Neural progenitor cell (in vitro differentiated cells): ENCODE measurements around the gene BUD23. TPM values are rescaled to one million over a fixed set of nuclear protein-coding genes. Genes with fewer than 3 reads are reported as not detected.

Experiments
- DNase-seq: peaks from one replicate; pipeline ENCODE4 v3.0.0-alpha.2; 2016; ENCODE audit warnings: low spot score
- H2AFZ ChIP-seq: fragments of 200-600 bp; sonication (generic); replicated peaks from 2 replicates; pipeline ENCODE4 v1.6.1; 2016; ENCODE audit warnings: antibody characterized with exemption
- H3F3A ChIP-seq: fragments of 200-600 bp; sonication (generic); 2 replicates; pipeline ENCODE4 v1.6.1; 2016; ENCODE audit warnings: antibody characterized with exemption, low read depth
- H3K27ac ChIP-seq: fragments of 200-600 bp; sonication (generic); 2 replicates; pipeline ENCODE4 v1.5.1; 2016; ENCODE audit warnings: mild to moderate bottlenecking
- H3K27me3 ChIP-seq: fragments of 200-600 bp; sonication (generic); 2 replicates; pipeline ENCODE4 v1.6.1; 2016; ENCODE audit warnings: mild to moderate bottlenecking, moderate library complexity
- H3K36me3 ChIP-seq: fragments of 200-600 bp; sonication (generic); 2 replicates; pipeline ENCODE4 v1.5.1; 2016
- H3K4me1 ChIP-seq: fragments of 200-600 bp; sonication (generic); 2 replicates; pipeline ENCODE4 v1.6.1; 2016; ENCODE audit warnings: mixed run types
- H3K4me2 ChIP-seq: fragments of 200-600 bp; sonication (generic); 2 replicates; pipeline ENCODE4 v1.6.1; 2016
- H3K4me3 ChIP-seq: fragments of 200-600 bp; sonication (generic); 2 replicates; pipeline ENCODE4 v1.5.1; 2016
- H3K79me2 ChIP-seq: fragments of 200-600 bp; sonication (generic); 2 replicates; pipeline ENCODE4 v1.6.1; 2016; ENCODE audit warnings: low read depth
- H3K9ac ChIP-seq: fragments of 200-600 bp; sonication (generic); 2 replicates; pipeline ENCODE4 v1.6.1; 2016
- H3K9me3 ChIP-seq: fragments of 200-600 bp; sonication (generic); 2 replicates; pipeline ENCODE4 v1.5.1; 2016; ENCODE audit warnings: low read depth
- H4K20me1 ChIP-seq: fragments of 200-600 bp; sonication (generic); 2 replicates; pipeline ENCODE4 v1.6.1; 2016; ENCODE audit warnings: low read depth
- H3K27ac Mint-ChIP-seq: 3 replicates; pipeline ENCODE4 v1.8.0; 2021; ENCODE audit warnings: mixed read lengths
- H3K27me3 Mint-ChIP-seq: 2 replicates; pipeline ENCODE4 v1.8.0; 2022; ENCODE audit warnings: low read depth, mild to moderate bottlenecking, inconsistent platforms, moderate library complexity, mixed read lengths; ENCODE audit not compliant: insufficient read depth
- H3K36me3 Mint-ChIP-seq: 3 replicates; pipeline ENCODE4 v1.8.0; 2021; ENCODE audit warnings: mixed read lengths
- H3K4me1 Mint-ChIP-seq: 3 replicates; pipeline ENCODE4 v1.8.0; 2021; ENCODE audit warnings: mixed read lengths
- H3K4me3 Mint-ChIP-seq: 3 replicates; pipeline ENCODE4 v1.8.0; 2021; ENCODE audit warnings: mild to moderate bottlenecking, moderate library complexity, mixed read lengths
- H3K9me3 Mint-ChIP-seq: 3 replicates; pipeline ENCODE4 v1.8.0; 2020; ENCODE audit warnings: mixed read lengths
- EZH2 ChIP-seq: fragments of 200-600 bp; sonication (generic); IDR thresholded peaks from 2 replicates; pipeline ENCODE4 v1.6.1; 2017; ENCODE audit warnings: antibody characterized with exemption, mild to moderate bottlenecking, moderate library complexity
- EZH2phosphoT487 ChIP-seq: fragments of 200-600 bp; sonication (generic); IDR thresholded peaks from 2 replicates; pipeline ENCODE4 v1.6.1; 2017; ENCODE audit warnings: antibody characterized with exemption
- total RNA-seq: library from RNA; depleted of rRNA; stranded (reverse); fragments of >200 nt; gene quantifications from 2 replicates; pipeline ENCODE4 v1.2.3, GENCODE V29; 2015; ENCODE audit warnings: low replicate concordance
- TF ChIP-seq, protein P1 (sequence below): fragments of 200-600 bp; sonication (generic); IDR thresholded peaks from 2 replicates; pipeline ENCODE4 v1.5.1; 2017; ENCODE audit warnings: antibody characterized with exemption, mild to moderate bottlenecking

The BUD23 gene
- total RNA-seq, 1 donor from 2014 or later: 22.8 TPM

DNA sequence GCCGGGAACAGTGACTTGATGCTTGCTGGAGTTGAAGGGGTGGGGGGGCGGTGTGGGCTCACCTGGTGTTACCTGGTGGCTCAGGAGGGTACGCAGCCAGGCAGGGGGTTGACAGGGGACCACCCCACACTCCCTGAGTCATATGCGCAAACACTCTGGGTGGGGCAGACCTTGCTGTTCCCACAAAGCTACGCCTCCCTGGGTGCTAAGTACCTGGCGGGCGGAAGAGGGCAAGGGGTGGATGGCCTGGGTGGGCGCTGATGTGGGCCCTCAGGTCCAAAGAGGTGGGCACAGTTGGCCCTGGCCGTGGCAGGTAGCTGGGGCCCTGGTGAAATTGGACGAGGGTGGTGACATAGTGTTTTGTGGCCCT is 22.1 kb downstream of the BUD23 start:
- H3K36me3 ChIP-seq: no peaks in the 10 kb centered on the region
- peaks cover 9% of the 10 kb centered on the region for H3K4me1 ChIP-seq
- Mint-ChIP-seq H3K9me3 (no peaks in the 10 kb centered on the region), H3K27me3 (peaks cover 4% of the 10 kb centered on the region), H3K27ac (no peak overlapping the region), H3K36me3 (peaks cover 10% of the 10 kb centered on the region), H3K4me3 (no peak overlapping the region), H3K4me1 (peaks cover 19% of the 10 kb centered on the region)
- DNase-seq: no peak
- H3F3A ChIP-seq: peaks cover 16% of the 10 kb centered on the region
- H4K20me1 ChIP-seq: peaks cover 29% of the 10 kb centered on the region
- H3K9me3 ChIP-seq: no peaks in the 10 kb centered on the region
- H3K4me3 ChIP-seq: no peak overlapping the region
- no peak overlapping the region for H3K9ac ChIP-seq
- H3K27ac ChIP-seq: no peak overlapping the region
- TF ChIP-seq EZH2phosphoT487 (no peak), EZH2 (no peak)
- TF ChIP-seq, protein P1, sequence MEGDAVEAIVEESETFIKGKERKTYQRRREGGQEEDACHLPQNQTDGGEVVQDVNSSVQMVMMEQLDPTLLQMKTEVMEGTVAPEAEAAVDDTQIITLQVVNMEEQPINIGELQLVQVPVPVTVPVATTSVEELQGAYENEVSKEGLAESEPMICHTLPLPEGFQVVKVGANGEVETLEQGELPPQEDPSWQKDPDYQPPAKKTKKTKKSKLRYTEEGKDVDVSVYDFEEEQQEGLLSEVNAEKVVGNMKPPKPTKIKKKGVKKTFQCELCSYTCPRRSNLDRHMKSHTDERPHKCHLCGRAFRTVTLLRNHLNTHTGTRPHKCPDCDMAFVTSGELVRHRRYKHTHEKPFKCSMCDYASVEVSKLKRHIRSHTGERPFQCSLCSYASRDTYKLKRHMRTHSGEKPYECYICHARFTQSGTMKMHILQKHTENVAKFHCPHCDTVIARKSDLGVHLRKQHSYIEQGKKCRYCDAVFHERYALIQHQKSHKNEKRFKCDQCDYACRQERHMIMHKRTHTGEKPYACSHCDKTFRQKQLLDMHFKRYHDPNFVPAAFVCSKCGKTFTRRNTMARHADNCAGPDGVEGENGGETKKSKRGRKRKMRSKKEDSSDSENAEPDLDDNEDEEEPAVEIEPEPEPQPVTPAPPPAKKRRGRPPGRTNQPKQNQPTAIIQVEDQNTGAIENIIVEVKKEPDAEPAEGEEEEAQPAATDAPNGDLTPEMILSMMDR: no peak
- H2AFZ ChIP-seq: no peak overlapping the region
- H3K4me2 ChIP-seq: no peak overlapping the region
- no peaks in the 10 kb centered on the region for H3K79me2 ChIP-seq
- no peaks in the 10 kb centered on the region for H3K27me3 ChIP-seq

- Histone ChIP-seq H3K79me2 (no peaks in the 10 kb centered on the region), H3K27me3 (no peaks in the 10 kb centered on the region), H3K9ac (no peak overlapping the region), H4K20me1 (peaks cover 30% of the 10 kb centered on the region), H3K4me1 (peaks cover 9% of the 10 kb centered on the region), H3K4me3 (no peak overlapping the region), H3K27ac (no peak overlapping the region), H3K36me3 (no peaks in the 10 kb centered on the region), H2AFZ (no peak overlapping the region), H3K4me2 (no peak overlapping the region), H3F3A (peaks cover 16% of the 10 kb centered on the region), H3K9me3 (no peaks in the 10 kb centered on the region)
- Mint-ChIP-seq H3K4me3 (no peak overlapping the region), H3K27ac (peak overlapping the region; percentile 53), H3K36me3 (peaks cover 10% of the 10 kb centered on the region), H3K4me1 (peaks cover 19% of the 10 kb centered on the region), H3K27me3 (peaks cover 4% of the 10 kb centered on the region), H3K9me3 (no peaks in the 10 kb centered on the region)
- DNase-seq: no peak
- no peak for TF ChIP-seq EZH2
- TF ChIP-seq, protein P1: no peak
- no peak for TF ChIP-seq EZH2phosphoT487
Observed at GRCh38 chr7:73706126-73707044, 23.0 kb downstream of the BUD23 start.

DNA sequence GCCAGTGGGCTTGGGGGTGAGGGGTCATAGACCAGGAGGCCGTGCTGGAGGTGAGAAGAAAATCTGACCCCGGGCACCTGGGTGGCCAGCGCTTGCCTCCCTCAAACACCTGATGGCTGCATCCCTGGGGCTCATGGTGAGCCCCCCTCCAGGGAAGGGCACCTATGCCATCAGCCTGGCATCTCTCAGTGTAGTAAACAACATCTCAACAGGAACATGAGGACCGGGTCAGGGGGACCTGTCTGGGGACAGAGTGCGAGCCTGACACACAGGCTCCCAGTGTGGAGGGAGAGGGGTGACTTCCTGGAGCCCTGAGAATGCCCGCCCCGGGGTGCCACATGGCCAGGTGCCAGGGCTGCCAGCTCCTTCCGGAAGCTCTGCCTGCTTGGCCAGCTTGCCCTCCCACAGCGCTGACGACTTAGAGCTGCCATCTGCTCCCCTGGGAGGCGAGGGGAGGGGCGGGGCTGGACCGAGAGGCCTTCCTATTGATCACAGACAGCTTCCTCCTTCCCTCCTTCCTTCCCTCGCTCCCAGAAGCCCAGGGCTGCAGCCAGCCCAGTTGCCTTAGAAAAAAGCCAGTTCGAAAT is 23.7 kb downstream of the BUD23 start:
- peaks cover 3% of the 10 kb centered on the region for H3K36me3 Mint-ChIP-seq
- Histone ChIP-seq H4K20me1 (peaks cover 32% of the 10 kb centered on the region), H2AFZ (no peak overlapping the region), H3K4me2 (no peak overlapping the region), H3K36me3 (no peaks in the 10 kb centered on the region), H3K9ac (no peak overlapping the region), H3K4me3 (no peak overlapping the region), H3F3A (peaks cover 11% of the 10 kb centered on the region), H3K27me3 (no peaks in the 10 kb centered on the region), H3K27ac (no peak overlapping the region), H3K9me3 (no peaks in the 10 kb centered on the region), H3K79me2 (no peaks in the 10 kb centered on the region), H3K4me1 (peaks cover 9% of the 10 kb centered on the region)
- H3K4me3 Mint-ChIP-seq: no peak overlapping the region
- peaks cover 2% of the 10 kb centered on the region for H3K27me3 Mint-ChIP-seq
- peak overlapping the region; percentile 53 for H3K27ac Mint-ChIP-seq
- TF ChIP-seq EZH2 (no peak), EZH2phosphoT487 (no peak)
- TF ChIP-seq, protein P1: no peak
- H3K4me1 Mint-ChIP-seq: peaks cover 12% of the 10 kb centered on the region
- H3K9me3 Mint-ChIP-seq: no peaks in the 10 kb centered on the region
- no peak for DNase-seq
